Kidney (tissue), 14 donors: Measurements from ENCODE around the gene MYL7. TPM values are rescaled to one million over a fixed set of nuclear protein-coding genes. Genes with fewer than 3 reads are reported as not detected.

Source experiments
- DNase-seq, 5 donors: peaks; one replicate each; pipeline ENCODE4 v3.0.0-alpha.2; 2013 to 2020
- FAIRE-seq: peaks from 2 replicates; lab custom pipeline; 2012; peaks lifted over from hg19 to GRCh38; lab: Jason Lieb, UNC
- H3K27ac ChIP-seq, 2 donors: one replicate each; pipeline ENCODE4 v1.7.0; 2013; ENCODE audit warnings: low read depth in 2 of 2, low read length in 2 of 2, inconsistent platforms in 1 of 2
- H3K27me3 ChIP-seq: one replicate; pipeline ENCODE4 v1.7.1; 2013; ENCODE audit warnings: low read length, inconsistent platforms; ENCODE audit not compliant: control insufficient read depth, insufficient read depth
- H3K36me3 ChIP-seq, 3 donors: one replicate each; pipeline versions ENCODE4 v1.7.0 to v1.7.1; 2013; ENCODE audit warnings: low read length in 3 of 3, control low read depth in 1 of 3, inconsistent platforms in 1 of 3; ENCODE audit not compliant: insufficient read depth in 3 of 3, control insufficient read depth in 2 of 3
- H3K4me1 ChIP-seq, 3 donors: one replicate each; pipeline versions ENCODE4 v1.7.0 to v1.7.1; 2013; ENCODE audit warnings: low read length in 3 of 3, inconsistent platforms in 1 of 3, low read depth in 1 of 3; ENCODE audit not compliant: control insufficient read depth in 2 of 3, insufficient read depth in 2 of 3
- H3K4me3 ChIP-seq, 3 donors: one replicate each; pipeline versions ENCODE4 v1.7.0 to v1.8.1; 2013; ENCODE audit warnings: low read length in 3 of 3, control low read depth in 1 of 3, inconsistent platforms in 1 of 3
- H3K9ac ChIP-seq, 3 donors: one replicate each; pipeline versions ENCODE4 v1.7.0 to v1.7.1; 2013; ENCODE audit warnings: low read length in 3 of 3, control low read depth in 1 of 3, inconsistent platforms in 1 of 3
- H3K9me3 ChIP-seq, 3 donors: one replicate each; pipeline versions ENCODE4 v1.7.0 to v1.7.1; 2013; ENCODE audit warnings: low read length in 3 of 3, control low read depth in 1 of 3, inconsistent platforms in 1 of 3; ENCODE audit not compliant: control insufficient read depth in 2 of 3, insufficient read depth in 1 of 3
- CTCF ChIP-seq: IDR thresholded peaks from 3 replicates; pipeline ENCODE4 v1.5.1; 2012; ENCODE audit warnings: mild to moderate bottlenecking, moderate library complexity, borderline replicate concordance; ENCODE audit not compliant: insufficient read depth; ENCODE audit errors: extremely low read depth
- intact Hi-C: fragments of 100-400 bp; cut with DNase I; formaldehyde crosslinking; loops from one replicate; pipeline ENCODE4 v1.11.1; 2022
- polyA plus RNA-seq: library from polyadenylated mRNA; stranded (reverse); fragments of 350-450 nt; fragmentation: Illumina TruSeq; extraction: RNeasy Lipid Tissue Mini Kit (QIAGEN cat#74804); gene quantifications from one replicate; pipeline ENCODE4 v1.2.3, GENCODE V29; 2014; ENCODE audit warnings: low read depth, low replicate concordance; ENCODE audit not compliant: insufficient read depth
- total RNA-seq: library from RNA; stranded (reverse); fragmentation: NEBNext Ultra II Directional; extraction: Animal tissue kit (Norgen Biotek cat#: 25700); gene quantifications from one replicate; pipeline ENCODE4 v1.2.1, GENCODE V29; 2021
- donor health status: control.
- donor health status: control.
- donor health status: control.
- donor health status: control.
- donor health status: control.
- donor health status: DM: yes; HTN: yes; CAD: no.
- donor health status: Normal renal cell carcinoma (clear cell type).

MYL7 gene
- total and polyA plus RNA-seq, 2 donors from 2014 or later = not detected

GRCh38 chr7:44132039-44132438 is 9.1 kb downstream of the MYL7 start:
- Histone ChIP-seq H3K4me3 (no peak overlapping the region), H3K4me1 (no peaks in the 10 kb centered on the region), H3K27me3 (no peaks in the 10 kb centered on the region), H3K27ac (no peak overlapping the region), H3K9ac (no peak overlapping the region), H3K36me3 (no peaks in the 10 kb centered on the region), H3K9me3 (no peaks in the 10 kb centered on the region)
- DNase-seq = peak; percentile 8 to 76 (median 59)
- no peak for FAIRE-seq
- intact Hi-C loops = no loop called here
- no peak for TF ChIP-seq CTCF

- no peak overlapping the region for H3K27ac ChIP-seq
- TF ChIP-seq CTCF = no peak
- H3K4me1 ChIP-seq = no peaks in the 10 kb centered on the region
- no peaks in the 10 kb centered on the region for H3K9me3 ChIP-seq
- H3K4me3 ChIP-seq = no peak overlapping the region
- intact Hi-C loops = no loop called here
- DNase-seq (peak in 2 of 5 donors; percentile 32 to 39), FAIRE-seq (no peak)
- H3K36me3 ChIP-seq = no peaks in the 10 kb centered on the region
- no peak overlapping the region for H3K9ac ChIP-seq
- no peaks in the 10 kb centered on the region for H3K27me3 ChIP-seq
Observed at GRCh38 chr7:44131173-44132029, 9.7 kb downstream of the MYL7 start.

- TF ChIP-seq CTCF = no peak
- DNase-seq (peak in 1 of 5 donors; percentile 40), FAIRE-seq (no peak)
- H3K27me3 ChIP-seq = no peaks in the 10 kb centered on the region
- intact Hi-C loops = no loop called here
- peaks cover 0 to under 1% (median 0%) of the 10 kb centered on the region in 3 donors for H3K4me1 ChIP-seq
- no peaks in the 10 kb centered on the region for H3K36me3 ChIP-seq
- no peak overlapping the region for H3K9ac ChIP-seq
- H3K4me3 ChIP-seq = no peak overlapping the region
- H3K27ac ChIP-seq = no peak overlapping the region
- no peaks in the 10 kb centered on the region for H3K9me3 ChIP-seq
Observed at GRCh38 chr7:44128721-44129582, 12.2 kb downstream of the MYL7 start.
